ENCODE results near the gene KRT85.

DNA sequence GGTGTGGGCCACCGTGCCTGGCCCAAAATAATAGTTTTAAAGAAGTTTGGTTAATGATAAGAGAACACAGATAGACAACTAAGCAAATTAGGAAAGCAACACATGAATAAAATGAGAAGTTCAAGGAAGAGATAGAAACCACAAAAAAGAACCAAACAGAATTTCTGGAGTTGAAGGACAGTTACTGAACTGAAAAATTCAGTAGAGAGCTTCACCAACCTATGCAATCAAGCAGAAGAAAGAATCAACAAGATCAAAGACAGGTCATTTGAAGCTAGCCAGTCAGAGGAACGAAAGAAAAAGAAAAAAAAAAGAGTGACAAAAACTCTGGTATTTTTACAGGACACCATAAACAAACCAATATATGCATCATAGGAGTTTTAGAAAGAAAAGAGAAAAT, 30.6 kb downstream of the KRT85 start:
- TF ChIP-seq, protein P1, sequence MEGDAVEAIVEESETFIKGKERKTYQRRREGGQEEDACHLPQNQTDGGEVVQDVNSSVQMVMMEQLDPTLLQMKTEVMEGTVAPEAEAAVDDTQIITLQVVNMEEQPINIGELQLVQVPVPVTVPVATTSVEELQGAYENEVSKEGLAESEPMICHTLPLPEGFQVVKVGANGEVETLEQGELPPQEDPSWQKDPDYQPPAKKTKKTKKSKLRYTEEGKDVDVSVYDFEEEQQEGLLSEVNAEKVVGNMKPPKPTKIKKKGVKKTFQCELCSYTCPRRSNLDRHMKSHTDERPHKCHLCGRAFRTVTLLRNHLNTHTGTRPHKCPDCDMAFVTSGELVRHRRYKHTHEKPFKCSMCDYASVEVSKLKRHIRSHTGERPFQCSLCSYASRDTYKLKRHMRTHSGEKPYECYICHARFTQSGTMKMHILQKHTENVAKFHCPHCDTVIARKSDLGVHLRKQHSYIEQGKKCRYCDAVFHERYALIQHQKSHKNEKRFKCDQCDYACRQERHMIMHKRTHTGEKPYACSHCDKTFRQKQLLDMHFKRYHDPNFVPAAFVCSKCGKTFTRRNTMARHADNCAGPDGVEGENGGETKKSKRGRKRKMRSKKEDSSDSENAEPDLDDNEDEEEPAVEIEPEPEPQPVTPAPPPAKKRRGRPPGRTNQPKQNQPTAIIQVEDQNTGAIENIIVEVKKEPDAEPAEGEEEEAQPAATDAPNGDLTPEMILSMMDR (IDR thresholded peaks at IDR 0.05), result no peak
- TF ChIP-seq POLR2A (IDR thresholded peaks at IDR 0.05), result no peak
